Measurements from ENCODE around the gene TSR2.
"Not testable (repeated sequence)": the region's sequence is repeated elsewhere in the genome, so short reads cannot be mapped to it uniquely, and the experiment has no call there.

Gene TSR2

DNA sequence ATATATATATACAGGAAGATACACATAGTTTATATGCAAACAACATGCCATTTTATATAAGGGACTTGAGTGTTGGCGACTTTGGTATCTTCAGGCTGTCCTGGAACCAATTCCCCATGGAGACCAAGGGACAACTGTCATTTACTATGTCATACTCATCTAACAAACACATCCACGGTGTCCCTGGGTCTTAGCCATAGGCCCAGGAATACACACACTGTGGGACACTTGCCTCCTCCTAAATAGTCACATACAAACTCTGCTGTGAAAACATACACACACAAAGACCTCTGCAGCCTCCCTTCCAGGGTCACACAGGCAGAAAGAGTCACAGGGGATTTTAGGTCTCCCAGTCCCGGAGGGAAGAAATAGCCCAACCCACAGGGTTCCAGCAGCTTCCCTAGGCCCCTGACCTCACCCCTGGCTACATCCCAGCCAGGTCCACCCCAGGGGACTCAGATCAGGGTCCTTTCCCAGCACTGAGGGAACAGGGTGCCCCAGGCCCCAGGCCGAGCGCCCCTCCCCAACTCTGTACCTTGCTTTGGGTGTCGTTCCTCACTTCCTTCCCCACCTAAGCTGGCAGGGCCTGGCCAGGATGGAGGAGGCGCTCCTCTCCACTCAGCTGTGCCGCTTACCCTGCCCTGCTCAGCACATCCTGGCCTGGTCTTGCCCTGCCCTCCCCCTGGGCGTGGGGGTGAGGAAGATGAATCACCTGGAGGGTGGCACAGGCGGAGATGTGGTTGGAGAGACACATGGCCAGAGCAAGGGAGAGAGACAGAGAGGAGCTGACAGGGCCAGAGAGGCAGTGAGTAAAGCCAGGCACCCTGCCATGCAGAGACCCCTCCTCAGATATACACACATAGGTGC lies 34.0 kb downstream of the TSR2 start:
- no peak for DNase-seq

DNA sequence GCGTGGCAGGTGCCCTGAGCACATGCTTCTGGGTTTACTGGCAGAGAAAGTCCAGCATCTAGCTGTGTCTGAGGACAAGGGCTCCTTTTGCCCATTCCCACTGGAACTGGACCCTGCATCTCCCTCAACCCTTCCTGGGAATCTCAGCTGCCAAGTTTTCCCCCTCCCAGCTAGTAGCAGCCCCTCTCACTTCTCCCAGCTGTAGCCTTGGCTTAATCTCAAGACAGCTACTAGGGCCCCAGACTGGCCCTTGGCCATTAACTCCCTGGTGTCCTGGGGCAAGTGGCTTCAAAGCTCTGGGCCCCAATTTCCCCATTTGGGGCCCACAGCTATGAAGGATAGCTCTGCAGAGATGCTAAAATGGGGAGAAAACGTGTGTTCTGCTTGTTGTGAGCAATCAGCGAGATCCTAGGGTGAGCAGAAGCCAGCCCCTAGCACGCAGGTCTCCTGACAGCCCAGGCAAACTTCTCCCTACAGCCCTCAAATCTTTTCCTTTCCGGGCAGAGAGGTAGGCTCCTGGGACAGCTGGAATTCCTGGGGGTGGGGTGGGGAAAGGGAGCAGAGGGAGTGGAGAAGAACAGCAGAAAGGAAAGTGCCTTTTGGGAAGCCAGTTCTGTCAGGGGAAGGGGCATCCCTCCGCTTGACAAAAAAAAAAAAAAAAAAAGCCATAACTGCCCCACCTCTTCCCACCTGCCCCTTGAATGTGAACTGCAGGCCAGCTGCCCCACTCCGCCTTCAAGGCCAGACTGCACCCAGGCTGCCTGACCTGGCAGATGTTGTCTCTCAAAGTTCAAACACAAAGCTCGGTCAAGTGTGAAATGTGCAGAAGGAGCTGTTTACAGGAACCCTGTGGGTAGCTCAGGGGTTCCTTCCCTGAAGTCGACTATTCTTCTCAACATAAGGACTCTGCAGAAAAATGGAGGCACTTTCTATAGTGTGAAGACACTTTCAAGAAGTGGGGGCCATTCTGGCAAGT lies 39.2 kb downstream of the TSR2 start:
- DNase-seq = no peak

DNA sequence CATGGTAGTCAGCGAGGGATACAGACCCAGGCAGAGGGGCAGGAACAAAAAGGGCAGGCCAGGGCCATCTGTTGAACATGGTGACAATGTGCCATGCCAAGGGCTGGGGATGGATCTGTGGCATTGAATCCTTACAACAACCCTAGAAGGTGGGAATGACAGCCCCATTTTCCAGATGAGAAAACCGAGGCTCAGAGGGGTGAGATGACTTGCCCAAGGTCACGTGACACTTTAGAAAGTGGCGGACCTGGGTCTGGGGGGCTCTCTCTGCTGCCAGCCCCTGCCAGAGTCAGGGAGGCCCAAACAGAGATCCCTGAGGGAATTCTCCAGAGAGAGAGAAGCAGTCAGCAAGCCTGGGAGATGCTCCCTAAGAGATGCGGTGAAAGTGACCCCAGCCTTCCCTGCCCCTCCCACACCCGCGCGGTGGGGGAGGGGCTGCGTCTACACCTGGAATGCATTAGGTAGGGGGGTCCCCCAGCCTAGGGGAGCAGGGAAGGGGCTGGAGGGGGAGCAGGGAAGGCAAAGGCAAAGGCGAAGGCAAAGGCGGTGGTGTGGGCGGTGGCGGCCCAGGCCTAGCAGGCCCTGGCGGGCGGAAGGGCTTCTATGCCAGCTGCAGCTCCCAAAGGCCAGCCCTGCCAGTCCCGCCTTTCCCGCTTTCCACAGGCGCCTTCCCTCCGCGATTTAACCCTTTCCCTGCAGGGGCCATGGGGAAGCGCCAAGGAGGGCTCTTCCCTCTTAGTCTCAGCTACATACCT lies 42.8 kb downstream of the TSR2 start:
- DNase-seq = no peak

DNA sequence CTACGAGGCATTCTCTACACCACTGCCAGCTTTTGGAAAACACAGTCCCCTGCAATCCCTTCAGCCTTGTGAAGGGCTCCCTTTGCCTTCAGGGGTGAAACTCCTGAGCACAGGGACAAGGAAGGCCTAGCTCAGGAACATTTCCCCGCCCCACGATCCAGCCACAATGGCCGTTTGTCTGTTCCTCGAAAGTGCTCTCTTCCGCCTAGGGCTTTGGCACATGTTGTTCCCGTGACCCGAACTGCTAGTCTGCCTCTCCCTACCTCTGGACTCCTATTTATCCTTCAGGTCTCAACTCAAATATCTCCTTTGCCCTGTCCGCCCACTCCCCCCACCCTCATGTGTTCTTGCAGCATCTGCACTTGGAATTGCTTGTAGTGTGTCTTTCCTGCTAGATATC lies 43.7 kb downstream of the TSR2 start:
- no peak for DNase-seq

DNA sequence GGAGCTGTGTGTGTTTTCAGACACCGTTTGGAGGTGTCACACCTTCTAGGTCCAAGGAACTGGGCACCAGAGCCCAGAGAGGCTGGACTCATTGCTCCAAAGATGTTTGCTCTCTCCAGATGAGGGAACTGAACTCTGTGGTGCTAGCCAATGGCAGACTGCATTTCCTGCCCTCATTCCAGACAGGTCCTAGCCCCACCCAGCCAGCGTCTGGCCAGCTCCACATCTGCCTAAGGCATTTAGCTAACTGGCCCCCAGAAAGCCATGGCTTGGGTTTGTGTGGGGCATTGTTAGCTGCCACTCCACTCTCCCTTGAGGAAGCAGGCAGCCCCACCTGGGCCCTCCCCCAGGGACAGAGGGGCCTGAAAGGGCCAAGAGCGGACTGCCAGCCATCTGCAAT lies 44.5 kb downstream of the TSR2 start:
- DNase-seq = no peak

DNA sequence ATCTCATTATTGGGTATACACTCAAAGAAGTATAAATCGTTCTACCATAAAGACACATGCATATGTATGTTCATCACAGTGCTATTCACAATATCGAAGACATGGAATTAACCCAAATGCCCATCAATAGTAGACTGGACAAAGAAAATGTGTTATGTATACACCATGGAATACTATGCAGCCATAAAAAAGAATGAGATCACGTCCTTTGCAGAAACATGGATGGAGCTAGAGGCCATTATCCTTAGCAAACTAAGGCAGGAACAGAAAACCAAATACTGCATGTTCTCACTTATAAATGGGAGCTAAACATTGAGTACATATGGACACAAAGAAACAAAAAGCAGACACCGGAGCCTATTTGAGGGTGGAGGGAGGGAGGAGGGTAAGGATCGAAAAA lies 49.6 kb downstream of the TSR2 start:
- DNase-seq = not testable (repeated sequence)

DNA sequence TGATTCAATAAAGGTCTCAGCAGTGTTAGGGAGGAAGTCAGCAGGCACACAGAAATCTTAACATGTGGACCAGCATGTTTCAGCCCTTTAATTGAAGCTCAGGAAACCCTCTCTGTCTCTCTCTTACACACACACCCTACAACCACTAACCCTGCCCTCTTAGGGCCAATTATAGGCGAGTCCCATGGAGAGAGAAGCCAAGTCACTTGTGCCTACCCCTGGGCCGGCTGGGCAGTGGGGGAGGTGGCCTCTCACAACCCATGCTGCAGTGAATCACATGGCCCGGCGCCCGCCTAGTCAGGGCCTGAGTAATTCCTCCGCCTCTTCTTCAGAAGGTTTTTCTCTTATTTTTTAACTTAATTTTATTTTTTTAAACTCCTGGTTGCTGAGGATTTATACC lies 52.1 kb downstream of the TSR2 start:
- DNase-seq = no peak

DNA sequence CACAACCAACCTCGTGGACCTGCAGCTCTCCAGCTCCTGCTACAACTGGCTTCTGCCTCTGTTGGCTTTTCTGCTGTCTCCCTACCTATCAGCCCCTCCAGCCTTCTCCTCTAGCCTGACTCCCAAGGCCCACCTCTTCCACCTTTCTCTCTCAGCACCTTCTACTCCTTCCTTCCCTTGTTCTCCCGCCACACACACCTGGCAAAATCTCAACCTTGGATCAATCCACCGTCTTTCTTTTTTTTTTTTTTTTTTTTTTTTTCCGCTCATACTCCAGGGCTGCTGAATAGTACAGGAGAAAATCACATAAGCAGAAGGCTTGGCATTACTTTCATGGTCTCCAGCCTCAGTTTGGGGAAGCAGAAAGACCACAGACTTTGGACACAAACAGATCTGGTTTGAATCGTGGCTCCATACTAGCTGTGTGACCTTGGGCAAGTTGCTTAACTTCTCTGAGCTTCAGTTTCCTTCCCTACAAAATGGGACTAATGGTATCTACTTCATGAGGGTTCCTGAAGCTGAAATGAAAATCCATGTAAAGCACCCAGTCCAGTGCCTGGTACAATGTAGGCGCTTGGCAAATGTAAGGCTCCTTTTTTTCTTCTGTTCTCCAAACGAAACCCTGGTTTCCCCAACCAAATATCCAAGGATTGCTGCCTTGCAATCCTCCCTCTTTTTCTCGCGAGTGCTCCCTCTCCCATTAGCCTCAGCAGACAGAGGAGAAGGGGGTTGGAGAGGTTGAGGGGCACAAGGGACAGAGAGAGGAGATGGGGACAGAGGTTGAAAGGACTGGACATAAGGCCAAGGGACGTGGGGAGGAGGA lies 54.2 kb downstream of the TSR2 start:
- DNase-seq = no peak

Measured in MV-4-11 (cell line).